OCI-M2 (cell line): ENCODE data around the gene TYW1.
"Not testable (repeated sequence)": the region's sequence is repeated elsewhere in the genome, so short reads cannot be mapped to it uniquely, and the experiment has no call there.

Experiments used
- DNase-seq: peaks from one replicate; lab custom pipeline; 2025; ENCODE audit not compliant: unreplicated experiment; lab: John Stamatoyannopoulos, UW

TYW1 gene

DNA sequence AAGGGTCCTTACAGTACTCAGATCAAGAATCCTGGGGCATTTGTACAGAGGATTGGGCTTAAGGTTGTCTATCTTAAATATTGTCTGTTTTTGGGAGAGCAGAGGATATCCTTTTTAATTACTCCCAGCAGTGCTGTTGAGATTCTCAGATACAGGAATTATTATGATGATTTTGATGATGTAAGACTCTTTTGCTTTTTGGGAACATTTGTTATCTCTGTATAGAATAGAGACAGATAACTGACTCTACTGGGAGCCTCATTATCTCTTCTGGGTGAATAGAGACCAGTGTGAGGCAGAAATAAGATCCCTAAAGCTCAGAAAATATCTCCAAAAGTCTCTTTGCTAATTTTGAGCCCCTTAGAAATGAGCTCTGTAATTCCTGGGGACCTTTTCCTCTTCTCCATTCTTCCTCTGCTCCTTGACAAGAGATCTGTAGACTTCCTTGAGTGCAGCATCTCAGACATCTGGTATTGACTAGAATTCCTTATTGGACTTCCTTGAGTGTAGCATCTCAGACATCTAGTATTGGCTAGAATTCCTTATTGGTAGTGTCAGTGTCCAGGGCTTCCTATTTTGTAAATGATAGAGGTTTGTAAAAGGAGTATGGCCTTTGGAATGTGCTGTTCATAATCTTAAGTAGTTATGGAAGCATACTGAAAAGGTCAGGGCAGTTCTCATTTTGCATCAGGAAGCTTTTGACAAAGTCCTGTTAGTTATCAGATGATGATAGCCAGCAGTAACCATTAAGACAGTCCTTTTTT, 118.0 kb downstream of the TYW1 start:
- DNase-seq: not testable (repeated sequence)

DNA sequence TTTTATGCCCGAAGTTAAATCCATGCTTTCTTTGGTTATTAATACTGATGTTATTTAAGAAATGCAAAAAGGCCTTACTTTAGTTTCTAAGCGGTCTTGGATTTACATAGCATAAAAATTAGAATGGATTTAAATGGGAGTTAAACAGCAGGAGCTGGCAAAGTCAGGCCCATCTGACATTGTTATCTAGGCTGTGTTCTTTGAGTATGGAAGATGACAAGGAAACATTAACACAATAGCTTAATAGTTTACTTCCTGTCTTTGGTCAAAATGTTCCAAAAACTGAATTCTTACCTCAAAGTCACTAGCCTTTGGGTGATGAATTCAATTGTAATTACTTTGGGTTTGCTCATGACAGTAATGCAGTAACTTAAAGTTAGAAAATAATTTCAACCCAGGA, 123.9 kb downstream of the TYW1 start:
- DNase-seq: not testable (repeated sequence)

- not testable (repeated sequence) for DNase-seq
Measured at GRCh38 chr7:67128257-67128656, 131.6 kb downstream of the TYW1 start.

DNA sequence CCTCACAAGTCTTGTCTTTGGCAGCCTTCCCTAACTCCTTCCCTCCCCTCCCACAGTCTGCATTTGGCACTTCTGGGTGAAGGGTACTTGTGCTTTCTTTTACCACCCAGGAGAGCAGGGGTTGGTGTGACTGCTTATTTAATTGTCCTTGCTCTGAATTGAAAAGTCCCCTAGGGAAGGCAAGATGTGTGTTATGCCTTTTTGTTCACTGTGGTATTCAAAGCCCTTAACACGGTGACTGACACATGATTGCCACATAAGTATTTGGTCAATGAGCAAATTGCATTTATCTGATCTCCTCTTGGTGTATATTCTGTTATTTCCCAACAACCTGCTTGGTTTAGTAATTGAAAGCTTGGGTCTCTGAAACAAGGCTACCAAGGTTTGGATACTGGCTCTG, 134.1 kb downstream of the TYW1 start:
- not testable (repeated sequence) for DNase-seq

DNA sequence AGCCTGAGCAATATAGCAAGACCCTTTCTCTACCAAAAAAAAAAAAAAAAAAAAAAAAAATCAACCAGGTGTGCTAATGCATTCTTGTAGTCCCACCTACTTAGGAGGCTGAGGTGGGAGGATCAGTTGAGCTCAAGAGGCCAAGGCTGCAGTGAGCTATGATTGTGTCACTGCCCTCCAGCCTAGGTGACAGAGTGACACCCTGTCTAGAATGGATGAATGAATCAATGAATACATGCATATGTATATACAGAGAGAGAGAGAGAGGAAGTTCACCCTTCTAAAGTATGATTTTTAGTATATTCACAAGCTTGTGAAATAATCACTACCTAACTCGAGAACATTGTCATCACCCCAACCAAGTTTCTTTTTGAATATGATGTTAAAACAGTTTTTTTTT, 138.3 kb downstream of the TYW1 start:
- not testable (repeated sequence) for DNase-seq

- not testable (repeated sequence) for DNase-seq
Measured at GRCh38 chr7:67135617-67136486, 139.2 kb downstream of the TYW1 start.

DNA sequence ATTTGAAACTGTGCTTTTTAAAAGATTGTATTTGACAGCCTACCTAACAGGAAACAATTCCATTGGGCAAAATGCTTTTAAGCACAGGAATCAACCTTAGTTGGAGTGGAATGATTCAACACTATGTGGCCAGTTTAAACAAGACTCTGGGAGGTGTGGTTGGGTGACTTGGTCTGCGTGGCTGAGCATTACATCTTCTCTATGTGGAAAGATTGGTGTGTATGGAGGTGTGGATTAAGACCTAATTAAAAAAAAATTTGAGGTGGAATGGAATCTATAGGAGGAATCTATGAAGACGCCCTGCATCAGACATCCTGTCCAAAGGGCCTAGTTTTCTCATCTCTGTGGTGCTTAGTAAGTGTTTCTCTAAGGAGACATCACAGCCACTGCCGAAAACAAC, 140.9 kb downstream of the TYW1 start:
- not testable (repeated sequence) for DNase-seq

DNA sequence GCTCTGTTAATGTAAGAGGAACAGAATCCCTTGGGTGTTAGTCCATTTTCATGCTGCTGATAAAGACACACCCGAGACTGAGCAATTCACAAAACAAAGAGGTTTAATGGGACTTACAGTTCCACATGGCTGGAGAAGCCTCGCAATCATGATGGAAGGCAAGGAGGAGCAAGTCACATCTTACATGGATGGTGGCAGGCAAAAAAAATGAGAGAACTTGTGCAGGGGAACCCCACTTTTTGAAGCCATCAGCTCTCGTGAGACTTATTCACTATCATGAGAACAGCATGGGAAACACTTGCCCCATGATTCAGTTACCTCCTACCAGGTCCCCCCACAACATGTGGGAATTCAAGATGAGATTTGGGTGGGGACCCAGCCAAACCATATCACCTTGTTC, 143.2 kb downstream of the TYW1 start:
- not testable (repeated sequence) for DNase-seq

DNA sequence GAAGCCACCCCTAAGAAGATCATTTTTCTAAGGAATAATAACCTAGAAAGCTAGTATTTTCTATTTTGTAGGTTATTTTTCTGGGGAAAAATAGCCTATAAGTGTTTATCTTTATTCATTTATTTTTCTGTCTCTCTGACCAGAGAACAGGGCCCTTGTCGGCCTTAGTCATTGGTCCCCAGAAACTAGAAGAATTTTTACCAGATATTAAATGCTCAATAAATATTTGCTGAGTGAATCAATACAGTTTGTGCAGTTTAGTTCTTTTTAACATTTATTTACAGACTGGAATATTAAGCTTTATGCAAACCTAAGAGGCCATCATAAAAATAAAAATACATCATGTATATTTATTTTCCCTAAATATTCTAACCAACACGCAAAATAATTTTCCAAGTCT, 144.4 kb downstream of the TYW1 start:
- DNase-seq: not testable (repeated sequence)

DNA sequence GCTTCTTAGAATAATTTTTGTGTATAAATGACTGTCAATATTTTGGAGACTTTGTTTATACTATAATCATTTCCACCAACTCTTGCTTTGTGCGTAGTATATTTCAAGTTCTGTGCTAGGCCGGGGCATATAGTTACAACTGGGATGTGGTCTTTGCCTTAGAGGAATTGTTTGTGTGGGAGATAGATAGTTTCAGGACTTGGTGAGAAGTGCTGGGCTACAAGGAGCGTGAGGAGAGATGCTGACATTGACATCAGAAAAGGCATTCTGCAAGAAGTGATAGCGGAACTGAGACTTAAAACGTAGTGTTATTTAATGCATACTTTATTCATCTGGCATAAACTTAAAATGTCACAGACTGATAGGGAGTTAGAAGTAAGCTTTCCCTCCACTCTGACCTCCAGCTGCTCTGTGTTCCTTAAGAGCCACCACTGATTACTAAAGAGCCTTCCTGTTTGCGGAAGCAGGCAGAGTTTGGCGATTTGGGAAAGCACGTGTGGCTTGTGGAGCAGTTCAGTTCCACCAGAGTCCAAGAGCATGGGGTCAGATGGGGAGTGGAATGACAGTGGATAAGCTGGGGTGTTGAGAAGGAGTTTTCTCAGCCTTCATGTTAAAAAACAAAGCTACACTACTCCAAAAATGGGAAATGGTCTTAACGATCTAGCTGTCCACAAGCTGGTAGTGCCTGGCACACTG, 146.6 kb downstream of the TYW1 start:
- DNase-seq: not testable (repeated sequence)

DNA sequence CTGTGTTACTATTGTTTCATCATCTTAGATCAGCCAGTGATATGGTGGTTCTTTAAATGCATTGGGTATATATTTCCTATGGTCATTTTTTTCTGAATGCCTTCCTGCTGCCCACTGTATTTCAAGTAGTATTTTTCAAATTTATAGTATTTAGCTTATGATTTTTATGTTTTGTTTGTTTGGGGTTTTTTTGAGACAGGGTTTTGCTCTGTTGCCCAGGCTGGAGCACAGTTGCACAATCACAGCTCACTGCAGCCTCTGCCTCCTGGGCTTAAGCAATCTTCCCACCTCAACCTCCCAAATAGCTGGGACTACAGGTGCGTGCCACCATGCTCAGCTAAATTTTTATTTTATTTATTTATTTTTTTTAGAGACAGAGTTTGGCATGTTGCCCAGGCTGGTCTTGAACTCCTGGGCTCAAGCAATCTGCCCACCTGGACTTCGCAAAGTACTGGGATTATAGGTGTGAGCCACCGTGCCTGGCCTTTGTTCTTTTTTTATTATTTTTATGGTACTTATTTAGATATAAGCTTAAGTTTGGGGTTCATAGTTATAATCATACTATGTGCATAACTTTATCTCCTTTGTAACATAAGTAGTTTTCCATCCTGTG, 149.1 kb downstream of the TYW1 start:
- not testable (repeated sequence) for DNase-seq

DNA sequence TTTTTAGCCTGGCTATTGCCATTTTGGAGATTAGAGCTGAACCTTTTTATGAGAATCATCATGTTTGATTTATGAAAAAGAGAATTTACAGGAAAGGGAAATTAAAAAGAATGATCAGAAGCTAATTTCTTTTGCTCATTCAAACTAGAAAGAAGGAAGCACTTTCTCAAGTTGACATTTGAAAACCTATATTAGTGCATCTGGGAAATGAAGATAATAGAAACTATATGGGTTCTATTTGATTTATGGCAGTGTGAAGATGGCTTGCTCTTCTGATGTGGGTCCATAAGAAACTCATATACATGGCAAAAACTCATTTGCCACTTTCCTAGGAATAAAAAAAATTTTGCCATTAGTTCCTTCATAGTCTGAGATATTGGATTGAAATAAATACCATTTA, 152.5 kb downstream of the TYW1 start:
- DNase-seq: not testable (repeated sequence)

- DNase-seq: not testable (repeated sequence)
Measured at GRCh38 chr7:67154374-67154773, 157.7 kb downstream of the TYW1 start.

- not testable (repeated sequence) for DNase-seq
Measured at GRCh38 chr7:67156064-67156463, 159.4 kb downstream of the TYW1 start.

GRCh38 chr7:67163285-67163684, 166.7 kb downstream of the TYW1 start:
- not testable (repeated sequence) for DNase-seq

GRCh38 chr7:67171151-67171550, 174.5 kb downstream of the TYW1 start:
- DNase-seq: not testable (repeated sequence)

DNA sequence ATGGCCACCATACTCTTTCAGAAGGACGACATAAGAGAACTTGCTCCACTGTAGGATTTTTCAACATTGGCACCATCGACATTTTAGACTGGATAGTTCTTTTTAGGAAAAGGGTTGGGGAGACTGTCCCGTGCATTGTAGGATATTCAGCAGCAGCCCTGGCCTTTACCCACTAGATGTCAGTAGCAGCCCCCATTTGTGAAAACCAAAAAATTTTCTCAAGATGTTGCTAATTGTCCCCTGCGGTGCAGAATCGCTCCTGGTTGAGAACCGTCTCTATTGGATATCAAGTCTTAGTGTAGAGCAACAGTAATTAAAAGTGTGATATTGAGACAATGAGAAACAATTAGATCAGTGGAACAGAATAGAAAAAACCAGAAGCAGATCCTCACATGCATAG, 180.1 kb downstream of the TYW1 start:
- not testable (repeated sequence) for DNase-seq

- not testable (repeated sequence) for DNase-seq
Measured at GRCh38 chr7:67178915-67179688, 182.5 kb downstream of the TYW1 start.

GRCh38 chr7:67182956-67183750, 186.5 kb downstream of the TYW1 start:
- DNase-seq: not testable (repeated sequence)
